Motor neuron (in vitro differentiated cells): ENCODE data around the gene MEIS1. TPM values are rescaled to one million over a fixed set of nuclear protein-coding genes. Genes with fewer than 3 reads are reported as not detected.

Experiments
- ATAC-seq, 8 experiments: fragments of 200-7000 bp; cut with Tn5 transposase; replicated peaks in 6 of 8; 2 replicates each; pipeline ENCODE4 v1.8.0; 2021; ENCODE audit warnings: mild to moderate bottlenecking in 8 of 8, moderate library complexity in 8 of 8
- H3K27ac ChIP-seq, 2 donors: fragments of 250-450 bp; sonication (Bioruptor Pico); 2 replicates each; pipeline ENCODE4 v1.9.0; 2021; ENCODE audit warnings: antibody characterized with exemption in 2 of 2, mild to moderate bottlenecking in 2 of 2, moderate library complexity in 1 of 2
- H3K4me1 ChIP-seq, 2 donors: fragments of 250-450 bp; sonication (Bioruptor Pico); replicated peaks in 1 of 2; 2 replicates each; pipeline ENCODE4 v1.6.1; 2021; ENCODE audit warnings: antibody characterized with exemption in 2 of 2, mild to moderate bottlenecking in 2 of 2, moderate library complexity in 1 of 2
- H3K4me3 ChIP-seq, 5 donors: fragments of 250-450 bp; sonication (Bioruptor Pico); 2 replicates each; pipeline ENCODE4 v1.9.0; 2021; ENCODE audit warnings: antibody characterized with exemption in 5 of 5, mild to moderate bottlenecking in 5 of 5, moderate library complexity in 4 of 5
- WGBS, 10 experiments: fragments of 450-650 bp; shearing (Covaris generic); methylation state at CpG; one replicate each; pipeline ENCODE4 v1.0.0; 2022; 5-methylcytosine and 5-hydroxymethylcytosine counted together
- in situ Hi-C, 9 experiments: fragments of 400-800 bp; cut with MboI; loops; one replicate each; pipeline ENCODE4 v1.15.0; 2021; ENCODE audit warnings: low sequenced_read_pairs in 9 of 9, low pct_unique_long_range_greater_than_20kb in 2 of 9; ENCODE audit not compliant: unreplicated experiment in 9 of 9
- total RNA-seq, 8 experiments: library from RNA; unstranded; fragments of 300-600 nt; gene quantifications; 2 replicates each; pipeline versions ENCODE4 v1.2.3 to v1.2.4, GENCODE V29; 2022

Gene MEIS1
- total RNA-seq, 8 experiments from 2014 or later: 11.7 to 241 (median 152) TPM

GRCh38 chr2:66515743-66516142 lies 80.8 kb downstream of the MEIS1 start:
- peak in 7 of 8 experiments; percentile 38 to 66 (median 59) for ATAC-seq
- Histone ChIP-seq H3K4me1 (peaks cover 8 to 64% of the 10 kb centered on the region in 2 donors), H3K4me3 (no peak overlapping the region), H3K27ac (no peak overlapping the region)
- in situ Hi-C loops: no loop called here
- WGBS, 10 experiments: 0 to 87% (median 64%) methylated on average over 1 to 2 of the region's 2 CpGs; no CpG with 5 or more reads in 1 of the 10 experiments

- no peak for ATAC-seq
- H3K4me3 ChIP-seq: no peak overlapping the region
- H3K4me1 ChIP-seq: peaks cover 15 to 68% of the 10 kb centered on the region in 2 donors
- in situ Hi-C loops: no loop called here
- no peak overlapping the region for H3K27ac ChIP-seq
- WGBS, 10 experiments: 70 to 100% (median 94%) methylated on average over 1 to 8 of the region's 8 CpGs
These were observed 81.6 kb downstream of the MEIS1 start for GRCh38 chr2:66516499-66516898.

DNA sequence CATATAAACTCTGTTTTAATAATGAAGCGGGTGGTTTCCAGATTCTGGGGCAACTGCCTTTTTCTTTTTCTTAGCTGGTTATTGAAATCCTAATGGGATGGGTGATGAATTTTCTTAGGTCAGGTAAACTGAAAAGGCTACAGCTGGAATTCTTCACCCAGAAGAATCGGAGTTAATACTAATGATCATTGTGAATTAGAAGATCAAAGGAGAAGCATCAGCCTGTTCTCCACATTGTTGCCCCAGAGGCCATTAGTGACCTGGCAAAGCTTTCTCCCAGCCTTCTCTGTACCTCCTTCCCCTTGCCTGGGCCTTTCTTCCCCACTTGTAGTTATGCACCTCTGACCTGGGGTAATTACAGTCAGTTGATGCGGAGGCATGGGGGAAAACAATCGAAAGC lies 82.8 kb downstream of the MEIS1 start:
- Histone ChIP-seq H3K27ac (no peak overlapping the region), H3K4me3 (no peak overlapping the region), H3K4me1 (peaks cover 28 to 75% of the 10 kb centered on the region in 2 donors)
- ATAC-seq: peak in 3 of 8 experiments; percentile 40 to 43 (median 42)
- 20 to 100% (median 78%) methylated on average over 1 to 4 of the region's 4 CpGs; no CpG with 5 or more reads in 1 of the 10 experiments for WGBS, 10 experiments
- in situ Hi-C loops: no loop called here

DNA sequence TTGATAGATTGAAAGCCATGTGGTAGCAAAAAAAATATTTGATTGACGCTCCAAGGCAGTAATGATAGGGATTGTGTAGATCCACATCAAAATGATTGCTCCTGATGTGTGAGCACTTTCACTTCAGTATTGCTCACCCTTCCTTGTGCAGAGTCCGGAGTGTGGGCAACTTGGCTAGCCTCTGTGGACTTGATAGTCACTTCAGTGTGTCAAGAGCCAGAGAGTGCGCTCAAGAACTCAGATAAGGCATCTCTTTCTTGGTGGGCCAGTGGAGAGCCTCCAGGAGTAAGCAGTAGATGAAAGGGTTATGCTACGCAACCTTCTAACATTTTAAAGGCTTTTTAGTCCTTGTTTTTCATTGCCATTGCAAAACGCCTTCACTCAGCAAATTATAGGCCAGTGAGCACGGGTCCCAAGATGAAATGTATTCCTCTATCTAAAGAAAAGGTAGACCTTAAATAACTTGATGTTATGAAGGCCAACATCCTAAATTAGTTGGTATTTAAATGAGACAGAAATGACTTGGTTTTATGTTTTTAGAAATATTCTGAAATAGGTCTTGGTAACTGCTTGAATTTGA lies 84.4 kb downstream of the MEIS1 start:
- Histone ChIP-seq H3K4me1 (peaks cover 37 to 79% of the 10 kb centered on the region in 2 donors), H3K27ac (no peak overlapping the region), H3K4me3 (no peak overlapping the region)
- in situ Hi-C loops: no loop called here
- ATAC-seq: no peak
- 60 to 100% (median 99%) methylated on average over 1 to 5 of the region's 6 CpGs; no CpG with 5 or more reads in 2 of the 10 experiments for WGBS, 10 experiments

DNA sequence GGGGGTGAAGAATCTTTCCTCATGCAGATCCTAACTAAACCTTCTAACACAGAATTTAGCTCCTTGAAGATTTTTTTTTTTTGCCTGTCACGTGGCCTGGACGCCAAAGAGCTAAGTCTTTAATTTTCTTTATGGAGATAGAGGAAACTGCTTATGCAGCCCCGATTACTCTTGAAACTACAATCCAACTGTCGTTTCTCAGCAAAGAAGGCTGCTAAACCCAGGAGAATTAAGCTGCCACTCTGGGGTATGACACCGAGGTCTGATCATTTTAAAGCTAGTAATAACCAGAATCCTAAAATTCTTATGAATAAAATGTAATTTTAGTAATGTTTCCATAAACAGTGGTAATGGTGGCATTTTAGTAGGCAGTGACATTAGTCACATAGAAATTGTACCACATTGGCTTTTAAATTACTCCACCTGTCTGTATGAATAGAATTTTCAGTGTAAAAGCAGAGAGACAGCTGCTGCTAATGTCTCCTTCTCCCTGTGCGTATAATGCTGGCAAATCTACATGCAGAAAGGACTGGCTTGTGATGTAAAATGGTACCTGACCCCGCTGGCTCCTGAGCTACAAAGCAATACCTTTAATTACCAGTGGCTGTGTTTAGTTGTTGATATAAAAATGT lies 86.5 kb downstream of the MEIS1 start:
- H3K4me1 ChIP-seq: peaks cover 51 to 79% of the 10 kb centered on the region in 2 donors
- WGBS, 10 experiments: 54 to 100% (median 80%) methylated on average over 2 to 7 of the region's 7 CpGs
- ATAC-seq: peak in 4 of 8 experiments; percentile 19 to 65 (median 29)
- no peak overlapping the region for H3K4me3 ChIP-seq
- H3K27ac ChIP-seq: peak overlapping the region in 1 of 2 donors; percentile 30
- in situ Hi-C loops: no loop called here

DNA sequence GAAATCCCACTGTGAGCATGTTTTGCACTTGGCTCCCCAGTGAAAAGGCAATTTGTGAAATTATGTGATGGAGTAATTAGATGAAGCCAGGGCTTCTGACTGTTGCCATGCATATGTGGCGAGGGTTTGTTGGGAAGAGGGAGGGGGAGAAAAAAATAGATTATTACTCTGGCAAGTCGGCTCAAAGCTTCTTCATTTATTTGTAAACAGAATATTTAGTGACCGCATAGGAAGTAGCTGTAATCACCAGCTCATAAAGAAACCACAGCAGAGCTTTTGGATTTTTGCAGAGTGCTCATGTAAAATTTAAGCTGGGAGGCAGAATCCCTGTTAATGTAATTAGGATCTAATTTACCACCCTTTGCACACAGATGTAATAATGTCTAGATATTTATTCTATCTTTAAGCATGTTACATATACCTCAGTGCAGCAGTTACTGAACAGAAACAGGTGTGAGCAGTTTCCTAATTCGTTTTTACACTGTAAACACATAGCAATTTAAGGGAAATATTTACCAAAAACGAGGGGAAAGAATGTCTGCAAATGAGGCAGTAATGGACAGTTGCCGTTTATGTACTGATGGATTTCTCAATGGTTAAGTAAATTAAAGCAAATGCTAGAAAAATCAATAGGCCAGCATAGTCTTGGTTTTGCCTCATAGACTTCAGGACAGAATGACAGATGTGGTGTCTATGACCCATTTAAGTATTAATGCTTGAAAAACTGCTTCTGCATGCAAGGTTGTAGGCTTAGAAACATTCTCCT lies 87.9 kb downstream of the MEIS1 start:
- in situ Hi-C loops: no loop called here
- no peak overlapping the region for H3K4me3 ChIP-seq
- H3K27ac ChIP-seq: no peak overlapping the region
- WGBS, 10 experiments: 41 to 81% (median 65%) methylated on average over 2 to 6 of the region's 6 CpGs
- H3K4me1 ChIP-seq: peaks cover 52 to 83% of the 10 kb centered on the region in 2 donors
- ATAC-seq: peak in 5 of 8 experiments; percentile 60 to 80 (median 72)

- Histone ChIP-seq H3K4me1 (peaks cover 52 to 78% of the 10 kb centered on the region in 2 donors), H3K27ac (peak overlapping the region; percentile 26 to 60), H3K4me3 (no peak overlapping the region)
- peak in 5 of 8 experiments; percentile 70 to 80 (median 75) for ATAC-seq
- in situ Hi-C loops: no loop called here
- 54 to 100% (median 73%) methylated on average over 1 to 5 of the region's 5 CpGs for WGBS, 10 experiments
These were observed 88.5 kb downstream of the MEIS1 start for GRCh38 chr2:66523377-66523969.

DNA sequence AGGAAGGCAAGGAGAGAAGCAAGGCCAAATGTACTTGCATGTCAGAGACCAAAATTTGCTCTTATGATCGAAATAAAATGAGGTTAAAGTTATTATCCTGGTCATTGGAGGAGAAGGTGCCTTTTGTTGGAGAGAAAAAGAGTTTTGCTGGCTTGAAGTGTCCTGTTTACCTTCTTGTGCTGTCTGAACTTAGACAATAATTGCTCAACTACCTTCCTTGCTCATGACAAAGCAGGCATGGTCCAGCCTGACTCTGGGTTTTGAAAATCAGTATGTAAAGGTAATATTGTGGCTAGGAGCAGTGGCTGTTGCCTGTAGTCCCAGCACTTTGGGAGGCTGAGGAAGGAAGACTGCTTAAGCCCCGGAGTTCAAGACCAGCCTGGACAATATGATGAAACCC lies 89.1 kb downstream of the MEIS1 start:
- Histone ChIP-seq H3K27ac (peak overlapping the region; percentile 26 to 60), H3K4me1 (peaks cover 52 to 73% of the 10 kb centered on the region in 2 donors), H3K4me3 (no peak overlapping the region)
- 83 to 100% (median 100%) methylated on average over 1 to 2 of the region's 2 CpGs; no CpG with 5 or more reads in 3 of the 10 experiments for WGBS, 10 experiments
- in situ Hi-C loops: no loop called here
- ATAC-seq: no peak

DNA sequence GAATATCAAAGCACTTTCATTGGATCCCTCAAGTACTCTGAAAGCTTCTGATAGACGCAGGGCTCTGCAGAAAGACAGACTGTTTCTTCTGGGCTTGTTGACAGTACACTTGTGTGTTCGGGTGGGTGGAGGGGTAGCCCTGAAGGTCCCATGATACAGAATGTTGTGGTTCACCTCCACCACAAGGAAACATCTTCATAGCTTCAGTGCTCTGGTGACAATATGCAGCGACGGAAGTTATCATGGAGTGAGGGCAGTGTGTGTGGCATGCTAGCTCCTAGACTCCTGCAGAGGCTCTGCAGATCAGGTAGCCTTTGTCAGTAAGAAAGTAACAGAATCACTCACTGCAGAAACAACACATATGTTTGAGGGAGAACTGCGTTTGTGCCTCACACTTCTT lies 90.7 kb downstream of the MEIS1 start:
- 43 to 100% (median 79%) methylated on average over 1 to 3 of the region's 5 CpGs for WGBS, 10 experiments
- Histone ChIP-seq H3K4me3 (no peak overlapping the region), H3K4me1 (peaks cover 55 to 68% of the 10 kb centered on the region in 2 donors), H3K27ac (peak overlapping the region in 1 of 2 donors; percentile 43)
- in situ Hi-C loops: no loop called here
- no peak for ATAC-seq

- peak in 3 of 8 experiments; percentile 32 to 59 (median 49) for ATAC-seq
- Histone ChIP-seq H3K27ac (no peak overlapping the region), H3K4me3 (no peak overlapping the region), H3K4me1 (peaks cover 58 to 67% of the 10 kb centered on the region in 2 donors)
- WGBS, 10 experiments: 0 to 71% (median 46%) methylated on average over 1 to 2 of the region's 2 CpGs; no CpG with 5 or more reads in 1 of the 10 experiments
- in situ Hi-C loops: no loop called here
These were observed 91.3 kb downstream of the MEIS1 start for GRCh38 chr2:66526180-66526579.

DNA sequence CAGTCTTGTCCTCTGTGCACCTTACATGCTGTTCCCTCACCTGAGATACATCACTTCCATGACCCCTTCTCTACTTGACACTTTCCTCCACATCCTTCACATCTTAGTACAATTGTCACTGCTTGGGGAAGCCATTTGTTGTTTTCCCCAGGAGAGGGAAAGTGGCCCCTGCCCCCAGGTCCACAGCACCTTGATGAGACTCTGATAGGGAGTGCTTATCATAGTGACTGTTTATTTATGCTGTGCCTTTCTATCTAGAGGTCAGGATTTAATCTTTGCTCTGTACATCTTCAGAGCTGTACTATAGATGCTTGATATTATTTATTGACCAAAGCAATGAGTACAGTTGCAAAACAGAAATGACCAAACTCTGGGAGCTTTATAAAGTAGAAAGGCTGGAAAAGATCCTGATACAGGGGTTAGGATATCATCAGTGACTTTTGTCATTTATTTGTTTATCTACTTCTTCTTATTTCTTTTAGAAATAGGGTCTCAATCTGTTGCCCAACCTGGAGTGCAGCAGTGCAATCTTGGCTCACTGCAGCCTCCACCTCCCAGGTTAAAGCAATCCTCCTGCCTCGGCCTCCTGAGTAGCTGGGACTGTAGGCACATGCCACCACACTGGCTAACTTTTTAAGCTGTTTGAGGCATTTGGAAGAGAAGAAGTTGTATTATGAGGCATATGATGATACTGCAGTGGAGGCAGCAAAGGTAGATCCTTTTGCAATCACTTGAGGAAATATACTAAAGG lies 94.2 kb downstream of the MEIS1 start:
- 91 to 100% (median 100%) methylated on average over 1 of the region's 1 CpG; no CpG with 5 or more reads in 3 of the 10 experiments for WGBS, 10 experiments
- ATAC-seq: no peak
- Histone ChIP-seq H3K27ac (no peak overlapping the region), H3K4me3 (no peak overlapping the region), H3K4me1 (peaks cover 56 to 67% of the 10 kb centered on the region in 2 donors)
- in situ Hi-C loops: no loop called here

GRCh38 chr2:66530651-66531050 lies 95.7 kb downstream of the MEIS1 start:
- no peak for ATAC-seq
- WGBS, 10 experiments: 93 to 100% methylated on average over 3 of the region's 3 CpGs; no CpG with 5 or more reads in 8 of the 10 experiments
- no peak overlapping the region for H3K4me3 ChIP-seq
- peak overlapping the region in 1 of 2 donors; percentile 58 for H3K27ac ChIP-seq
- in situ Hi-C loops: no loop called here
- peaks cover 56 to 67% of the 10 kb centered on the region in 2 donors for H3K4me1 ChIP-seq
